Measurements from ENCODE around the gene SNX30. TPM values are rescaled to one million over a fixed set of nuclear protein-coding genes. Genes with fewer than 3 reads are reported as not detected.

Gene SNX30
- total RNA-seq, 1 donor from 2014 or later, result 41.2 TPM

- DNase-seq (ENCODE audit: low spot score), result peak; percentile 76
Observed at GRCh38 chr9:112884101-112884500, 133.5 kb downstream of the SNX30 start.

DNA sequence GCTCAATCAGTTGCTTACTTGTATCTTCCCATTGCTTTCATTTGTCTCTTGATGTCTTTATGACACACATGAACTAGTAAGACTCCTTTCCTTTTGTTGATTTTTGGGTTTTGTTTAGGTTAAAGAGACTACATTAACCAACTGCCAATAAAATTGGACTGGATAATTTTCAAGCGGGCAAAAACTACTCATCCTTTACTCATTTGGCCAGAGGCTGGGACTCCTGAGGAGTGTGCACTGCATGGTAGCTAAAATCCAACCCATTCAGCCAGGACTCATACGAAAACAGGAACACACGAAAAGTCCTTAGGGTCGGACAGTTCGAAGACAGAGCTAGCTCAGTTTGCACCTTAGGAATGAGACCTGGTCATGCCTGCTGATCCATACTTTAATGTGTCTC, 134.2 kb downstream of the SNX30 start:
- DNase-seq (ENCODE audit: low spot score), result no peak

DNA sequence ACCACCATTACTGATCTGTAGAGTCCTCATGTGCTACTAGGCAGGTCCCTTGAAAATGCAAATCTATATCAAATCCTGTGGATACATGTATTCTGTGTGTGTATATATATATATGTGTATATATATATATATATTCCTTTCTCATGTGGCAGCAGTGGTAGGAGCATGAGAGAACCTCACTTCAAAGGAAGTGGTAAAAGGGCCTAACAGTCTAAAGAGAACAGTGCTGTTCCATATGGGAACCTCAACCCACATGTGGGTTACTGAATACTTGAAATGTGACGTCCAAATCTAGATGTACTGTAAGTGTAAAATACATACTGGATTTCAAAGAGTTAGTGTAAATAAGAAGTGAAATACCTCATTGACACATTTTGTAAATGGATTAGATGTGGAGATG, 134.8 kb downstream of the SNX30 start:
- no peak for DNase-seq (ENCODE audit: low spot score)

GRCh38 chr9:112886351-112886750, 135.8 kb downstream of the SNX30 start:
- DNase-seq (ENCODE audit: low spot score), result no peak

- no peak for DNase-seq (ENCODE audit: low spot score)
Observed at GRCh38 chr9:112887381-112887780, 136.8 kb downstream of the SNX30 start.

- no peak for DNase-seq (ENCODE audit: low spot score)
Observed at GRCh38 chr9:112890106-112891081, 139.8 kb downstream of the SNX30 start, which contains the start of gene SLC46A2. SLC46A2 (minus strand) TSS chr9:112890876; CDS start chr9:112890681, 195 bp downstream.

GRCh38 chr9:112891521-112891920, 141.0 kb downstream of the SNX30 start:
- DNase-seq (ENCODE audit: low spot score), result no peak

DNA sequence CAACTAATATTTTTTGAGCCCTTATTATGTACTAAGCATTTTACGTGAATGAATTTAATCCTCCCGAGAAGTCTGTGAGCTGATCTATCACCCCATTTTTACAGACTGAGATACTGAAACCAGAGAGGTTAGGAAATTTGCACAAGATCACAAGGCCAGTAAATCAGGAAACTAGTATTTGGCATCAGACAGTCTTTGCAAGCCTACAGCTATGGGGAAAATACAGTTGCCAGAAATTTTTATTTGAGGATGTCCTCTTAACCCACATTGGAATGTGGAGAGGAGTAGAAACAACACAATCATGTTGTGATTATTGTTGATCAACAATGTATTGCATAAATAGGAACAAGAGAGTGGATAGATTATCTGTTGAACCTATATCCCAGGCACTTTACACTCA, 142.4 kb downstream of the SNX30 start:
- DNase-seq (ENCODE audit: low spot score), result no peak

DNA sequence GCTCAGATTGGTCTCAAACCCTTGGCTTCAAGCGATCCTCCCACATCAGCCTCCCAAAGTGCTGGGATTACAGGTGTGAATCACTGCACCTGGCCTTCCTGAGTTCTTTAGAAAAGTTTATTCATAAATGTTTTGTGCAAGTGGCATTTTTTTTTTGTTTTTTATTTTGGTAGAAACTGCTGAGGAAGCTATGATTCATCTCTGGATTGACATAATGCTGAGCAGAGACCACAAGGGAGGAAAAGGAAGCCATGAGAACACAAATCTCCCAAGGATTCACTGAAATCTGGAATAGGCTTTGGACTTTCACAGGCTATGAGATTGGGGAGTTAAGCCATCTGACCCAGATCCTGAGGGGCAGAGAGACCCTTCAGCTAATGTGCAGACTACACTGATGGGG, 143.5 kb downstream of the SNX30 start:
- DNase-seq (ENCODE audit: low spot score), result no peak

DNA sequence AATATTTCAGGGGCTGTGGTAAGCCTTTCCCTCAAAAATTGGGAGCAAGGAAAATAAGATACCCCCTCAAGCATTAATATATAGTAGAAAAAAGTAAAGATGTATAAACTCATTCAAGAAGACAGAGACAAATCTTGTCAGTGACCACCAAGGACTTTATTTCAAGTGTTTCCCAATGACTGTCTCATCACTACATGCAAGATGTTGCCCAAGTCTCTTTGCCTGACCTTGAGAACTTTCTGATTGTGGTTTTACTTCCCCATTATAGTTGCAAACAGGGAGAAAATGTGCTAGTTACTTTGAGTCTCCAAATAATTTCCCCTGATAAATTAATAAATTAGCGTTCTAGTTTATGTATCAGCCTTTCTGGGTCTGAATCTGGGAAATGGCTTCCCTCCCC, 144.1 kb downstream of the SNX30 start:
- no peak for DNase-seq (ENCODE audit: low spot score)

- no peak for DNase-seq (ENCODE audit: low spot score)
Observed at GRCh38 chr9:112896131-112896530, 145.6 kb downstream of the SNX30 start.

DNA sequence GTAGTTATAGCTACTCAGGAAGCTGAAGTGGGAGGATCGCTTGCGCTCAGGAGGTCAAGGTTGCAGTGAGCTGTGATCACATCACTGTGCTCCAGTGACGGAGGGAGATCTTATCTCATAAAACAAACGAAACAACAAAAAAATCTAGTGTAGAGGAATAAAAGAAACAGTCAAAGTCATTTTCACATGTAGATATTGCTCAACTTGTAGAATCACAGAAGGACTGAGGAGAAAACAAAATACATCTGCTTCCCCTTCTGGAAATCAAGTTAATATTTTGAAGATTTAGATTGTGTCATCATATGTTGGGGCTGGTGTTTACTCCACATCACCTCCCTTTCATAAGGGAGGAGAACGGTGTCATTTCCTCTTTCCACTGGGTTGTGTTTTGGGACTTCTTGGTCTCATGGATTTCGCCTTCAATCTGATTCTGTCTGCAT, 148.3 kb downstream of the SNX30 start:
- no peak for DNase-seq (ENCODE audit: low spot score)

GRCh38 chr9:112900488-112900887, 149.9 kb downstream of the SNX30 start:
- no peak for DNase-seq (ENCODE audit: low spot score)

- DNase-seq (ENCODE audit: low spot score), result no peak
Observed at GRCh38 chr9:112900901-112901300, 150.3 kb downstream of the SNX30 start.

- no peak for DNase-seq (ENCODE audit: low spot score)
Observed at GRCh38 chr9:112905084-112905483, 154.5 kb downstream of the SNX30 start.

GRCh38 chr9:112911736-112912135, 161.2 kb downstream of the SNX30 start:
- DNase-seq (ENCODE audit: low spot score), result no peak

- no peak for DNase-seq (ENCODE audit: low spot score)
Observed at GRCh38 chr9:112912636-112913035, 162.1 kb downstream of the SNX30 start.

DNA sequence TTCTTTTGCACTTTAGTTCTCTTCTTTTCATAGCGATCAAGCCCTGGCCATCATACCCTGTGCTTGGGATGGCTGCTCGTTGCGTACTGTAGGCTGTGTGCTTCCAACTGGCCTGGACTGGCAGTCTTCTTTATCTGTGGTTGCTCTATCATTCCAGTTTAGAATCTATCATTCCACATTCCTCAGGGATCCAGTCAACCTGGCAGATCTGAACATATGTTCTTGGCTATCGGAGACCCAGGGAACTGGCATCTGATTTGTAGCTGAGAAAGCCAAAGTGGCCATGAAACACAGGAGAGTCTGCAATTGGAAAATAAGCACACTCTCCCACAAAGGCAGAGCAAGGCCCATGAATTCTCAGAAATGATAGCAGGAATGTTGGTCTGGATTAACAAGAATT, 162.8 kb downstream of the SNX30 start:
- no peak for DNase-seq (ENCODE audit: low spot score)

- DNase-seq (ENCODE audit: low spot score), result no peak
Observed at GRCh38 chr9:112914524-112914923, 164.0 kb downstream of the SNX30 start.

DNA sequence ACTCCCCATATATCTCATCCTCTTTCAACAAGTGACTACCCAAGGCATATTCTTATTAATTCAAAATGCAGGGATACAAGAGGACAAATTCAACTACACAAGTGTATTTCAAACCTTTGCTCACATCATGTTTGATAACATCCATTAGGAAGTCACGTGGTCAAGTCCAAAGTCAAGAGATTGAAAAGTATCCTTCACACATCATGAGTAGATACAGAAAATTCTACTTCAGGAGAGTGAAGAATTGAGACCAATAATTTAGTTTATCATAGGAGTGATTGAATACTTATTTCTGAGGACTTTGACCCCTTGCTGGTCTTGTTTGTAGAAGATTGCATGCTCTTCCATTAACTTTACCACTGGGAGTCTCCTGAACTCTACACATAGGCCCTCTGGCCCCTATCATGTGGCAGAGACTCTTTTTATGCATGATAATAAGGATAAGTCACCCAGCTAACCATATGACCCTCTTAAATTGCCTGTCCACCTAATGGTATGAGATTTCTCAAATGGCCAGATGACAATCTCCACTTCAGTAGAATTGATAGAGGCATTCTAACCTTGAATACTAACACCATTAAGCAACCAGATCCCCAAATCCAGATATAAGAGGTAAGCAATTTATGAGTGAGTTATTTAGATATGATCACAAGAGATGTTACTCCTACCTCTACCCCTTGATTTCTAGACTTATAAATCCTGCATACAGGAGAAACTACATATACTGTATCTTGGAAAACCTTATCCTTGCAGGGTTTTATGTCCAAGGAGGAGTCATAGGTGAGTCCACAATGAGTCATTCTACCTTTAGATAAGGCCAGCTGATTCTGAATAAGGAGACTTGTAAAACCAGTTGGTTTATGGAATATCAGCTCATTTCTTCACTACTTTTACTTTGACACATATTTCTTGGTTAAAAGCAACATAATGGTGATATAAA, 166.8 kb downstream of the SNX30 start:
- DNase-seq (ENCODE audit: low spot score), result no peak

DNA sequence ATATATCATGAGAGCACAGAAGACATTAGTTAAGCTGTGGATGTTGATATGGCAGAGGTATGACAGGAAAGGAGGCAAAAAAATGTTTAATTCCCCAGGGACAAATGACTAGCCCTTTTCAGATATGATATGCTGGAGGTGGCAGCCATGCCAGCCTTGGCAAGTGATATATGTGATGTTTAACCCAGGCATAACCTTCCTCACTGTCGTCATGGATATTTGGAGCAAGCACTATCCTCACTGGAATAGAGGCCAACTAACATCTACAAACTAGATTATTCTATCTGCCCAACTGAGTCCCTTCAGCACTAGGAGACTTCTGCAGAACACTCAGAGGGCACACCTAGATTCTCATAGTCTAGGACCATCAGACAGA, 167.4 kb downstream of the SNX30 start:
- no peak for DNase-seq (ENCODE audit: low spot score)

DNA sequence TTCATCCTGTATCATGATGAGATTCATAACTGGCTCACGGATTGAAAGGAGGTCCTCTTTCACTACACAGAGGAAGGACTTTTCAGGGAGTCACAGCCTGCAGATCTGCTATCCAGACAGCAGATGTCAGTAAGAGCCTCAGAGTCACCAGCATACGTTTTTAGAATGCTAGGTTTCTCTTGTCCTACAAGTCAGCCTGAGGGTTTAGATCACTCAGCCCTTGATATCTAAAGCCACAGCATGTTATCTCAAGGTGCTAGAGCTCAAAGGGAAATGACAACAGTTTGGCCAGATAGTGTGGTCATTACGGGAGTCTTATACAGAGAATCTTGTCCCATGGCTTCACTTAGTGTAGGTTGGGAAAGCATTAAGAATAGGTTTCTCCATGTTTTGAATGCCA, 171.0 kb downstream of the SNX30 start:
- peak; percentile 52 for DNase-seq (ENCODE audit: low spot score)

Data from umbilical cord (tissue), 2 donors.